Measurements from ENCODE around the gene MRO.

DNA sequence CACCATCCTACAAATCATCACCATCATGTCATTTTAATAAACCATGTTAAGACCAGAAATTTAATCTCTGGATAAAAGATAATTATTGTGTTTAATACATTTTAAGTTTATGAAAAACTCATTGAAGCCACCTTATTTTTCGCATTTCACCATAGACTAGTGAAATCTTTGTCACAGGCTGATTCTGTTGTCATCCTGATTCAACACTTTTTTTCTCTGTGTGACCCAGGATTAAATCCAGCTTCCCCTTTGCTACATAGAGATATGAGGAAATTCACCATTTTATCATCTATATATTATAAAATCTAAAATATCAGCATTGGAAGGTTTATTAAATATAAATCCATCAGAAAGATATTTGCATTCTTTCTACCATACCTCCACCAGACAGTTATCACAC lies 29.2 kb upstream of the MRO start:
- TF ChIP-seq, protein P1, sequence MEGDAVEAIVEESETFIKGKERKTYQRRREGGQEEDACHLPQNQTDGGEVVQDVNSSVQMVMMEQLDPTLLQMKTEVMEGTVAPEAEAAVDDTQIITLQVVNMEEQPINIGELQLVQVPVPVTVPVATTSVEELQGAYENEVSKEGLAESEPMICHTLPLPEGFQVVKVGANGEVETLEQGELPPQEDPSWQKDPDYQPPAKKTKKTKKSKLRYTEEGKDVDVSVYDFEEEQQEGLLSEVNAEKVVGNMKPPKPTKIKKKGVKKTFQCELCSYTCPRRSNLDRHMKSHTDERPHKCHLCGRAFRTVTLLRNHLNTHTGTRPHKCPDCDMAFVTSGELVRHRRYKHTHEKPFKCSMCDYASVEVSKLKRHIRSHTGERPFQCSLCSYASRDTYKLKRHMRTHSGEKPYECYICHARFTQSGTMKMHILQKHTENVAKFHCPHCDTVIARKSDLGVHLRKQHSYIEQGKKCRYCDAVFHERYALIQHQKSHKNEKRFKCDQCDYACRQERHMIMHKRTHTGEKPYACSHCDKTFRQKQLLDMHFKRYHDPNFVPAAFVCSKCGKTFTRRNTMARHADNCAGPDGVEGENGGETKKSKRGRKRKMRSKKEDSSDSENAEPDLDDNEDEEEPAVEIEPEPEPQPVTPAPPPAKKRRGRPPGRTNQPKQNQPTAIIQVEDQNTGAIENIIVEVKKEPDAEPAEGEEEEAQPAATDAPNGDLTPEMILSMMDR (IDR thresholded peaks at IDR 0.05), result no peak
- TF ChIP-seq POLR2A (IDR thresholded peaks at IDR 0.05; ENCODE audit: low read length) (no peak), SMC3 (IDR thresholded peaks at IDR 0.05) (no peak), RAD21 (conservative IDR thresholded peaks at IDR 0.05 in 1 of 2, IDR thresholded peaks at IDR 0.05 in 1 of 2) (no peak), CHD2 (IDR thresholded peaks at IDR 0.05; ENCODE audit: low read length, partially characterized antibody) (no peak), JUNB (IDR thresholded peaks at IDR 0.05) (no peak), HOXA7 (CRISPR knock-in tag; IDR thresholded peaks at IDR 0.05) (no peak), EHMT2 (IDR thresholded peaks at IDR 0.05; ENCODE audit: low read depth) (no peak), MAFK (IDR thresholded peaks at IDR 0.05; ENCODE audit: partially characterized antibody) (no peak), JUN (IDR thresholded peaks at IDR 0.05) (no peak), KDM5A (IDR thresholded peaks at IDR 0.05) (no peak)

Measured in A549 (cell line).